Measurements from ENCODE around the gene SLC15A4. TPM values are rescaled to one million over a fixed set of nuclear protein-coding genes. Genes with fewer than 3 reads are reported as not detected.

The SLC15A4 gene
- 16.8 TPM for total RNA-seq
- 10 to 100 TPM; 16.2 to 23.6 (median 19.8) TPM for polyA plus RNA-seq (ENCODE audit: insufficient read depth in 1 of 8, insufficient read length in 8 of 8, low replicate concordance in 1 of 8)
- long read RNA-seq, donor 1, partial matches to known transcripts, result 0 of 1 reads
- long read RNA-seq, donor 1, other reads (novel, unspliced or antisense), result 0 of 1 reads
- long read RNA-seq, donor 2, result 0 reads
- long read RNA-seq, donor 3, partial matches to known transcripts, result 0 of 5 reads
- long read RNA-seq, donor 3, other reads (novel, unspliced or antisense), result 0 of 5 reads
- long read RNA-seq, donor 4, partial matches to known transcripts, result 0 of 5 reads
- long read RNA-seq, donor 4, other reads (novel, unspliced or antisense), result 0 of 5 reads
- long read RNA-seq, donor 5, transcript SLC15A4-201 (8 exons, 2,779 nt), result major isoform, 12 of 19 reads
- long read RNA-seq, donor 5, partial matches to known transcripts, result 0 of 19 reads
- long read RNA-seq, donor 5, other reads (novel, unspliced or antisense), result 0 of 19 reads
- long read RNA-seq, donor 6, transcript SLC15A4-201 (8 exons, 2,779 nt), result major isoform, 6 of 7 reads
- long read RNA-seq, donor 6, partial matches to known transcripts, result 0 of 7 reads
- long read RNA-seq, donor 6, other reads (novel, unspliced or antisense), result 0 of 7 reads
- long read RNA-seq, donor 7, transcript SLC15A4-201 (8 exons, 2,779 nt), result major isoform, 5 of 7 reads
- long read RNA-seq, donor 7, partial matches to known transcripts, result 0 of 7 reads
- long read RNA-seq, donor 7, other reads (novel, unspliced or antisense), result 0 of 7 reads
- long read RNA-seq, donor 8, partial matches to known transcripts, result 0 of 5 reads
- long read RNA-seq, donor 8, other reads (novel, unspliced or antisense), result 0 of 5 reads
- long read RNA-seq, donor 9, partial matches to known transcripts, result 0 of 2 reads
- long read RNA-seq, donor 9, other reads (novel, unspliced or antisense), result 0 of 2 reads
- long read RNA-seq, donor 10, partial matches to known transcripts, result 21 of 27 reads
- long read RNA-seq, donor 10, other reads (novel, unspliced or antisense), result 0 of 27 reads
- long read RNA-seq, donor 11, transcript SLC15A4-201 (8 exons, 2,779 nt), result major isoform, 6 of 7 reads
- long read RNA-seq, donor 11, partial matches to known transcripts, result 0 of 7 reads
- long read RNA-seq, donor 11, other reads (novel, unspliced or antisense), result 0 of 7 reads

DNA sequence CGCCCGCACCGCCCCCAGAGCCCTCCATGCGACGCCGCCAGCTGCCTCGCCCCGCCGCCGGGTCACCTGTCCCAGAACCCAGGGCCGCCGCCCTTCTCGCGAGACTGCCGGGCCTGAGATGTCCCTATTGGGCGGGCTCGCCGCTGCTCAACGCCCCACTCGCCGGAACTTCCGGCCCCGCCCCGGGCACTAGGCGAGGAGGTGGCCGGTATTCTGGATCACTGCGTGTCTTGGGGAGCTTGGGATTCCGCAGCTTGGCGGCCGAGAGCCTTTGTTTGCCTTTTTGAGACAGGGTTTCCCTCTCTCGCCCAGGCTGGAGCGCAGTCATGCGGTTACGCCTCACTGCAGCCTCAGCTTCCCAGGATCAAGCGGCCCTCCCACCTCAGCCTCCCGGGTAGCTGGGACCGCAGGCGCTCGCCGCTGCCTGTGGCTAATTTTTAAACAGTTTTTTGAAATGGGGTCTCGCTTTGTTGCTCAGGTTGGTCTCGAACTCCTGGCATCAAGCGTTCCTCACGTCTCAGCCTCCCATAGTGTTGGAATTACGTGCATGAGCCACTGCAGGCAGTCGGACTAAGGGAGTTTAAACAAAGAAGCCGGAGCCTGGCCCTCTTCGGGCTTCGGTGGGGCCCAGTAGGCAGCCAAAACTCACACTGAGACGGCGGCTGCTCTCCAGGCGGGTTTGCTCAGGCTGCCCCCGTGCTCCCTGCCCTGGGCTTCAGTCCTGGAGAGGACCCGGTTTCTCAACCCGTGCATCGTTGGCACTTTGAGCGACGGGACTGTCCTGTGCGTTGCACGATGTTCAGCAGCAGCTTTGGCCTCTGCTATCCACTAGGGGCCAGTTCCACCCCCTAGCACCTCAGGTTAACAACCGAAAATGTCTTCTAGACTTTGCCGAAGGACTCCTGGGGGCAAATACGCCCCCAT lies at the start of gene SLC15A4:
Gene SLC15A4 (minus strand): TSS at position 43 of the 924 bp plus-strand sequence. CDS start 15 bp downstream, at position 28.
- Histone ChIP-seq H3K27ac (ENCODE audit: low read length) (peak within 1 kb of the TSS; percentile 94), H3K4me1 (ENCODE audit: control insufficient read depth, insufficient read depth, low read length) (peaks cover 46% of the 10 kb centered on the region), H3K9me3 (replicated peaks; ENCODE audit: control insufficient read depth, low read depth, low read length) (no peaks in the 10 kb centered on the region), H3K36me3 (ENCODE audit: control insufficient read depth, insufficient read depth, low read length) (peaks cover 10% of the 10 kb centered on the region), H3K27me3 (ENCODE audit: control insufficient read depth, insufficient read depth, low read length) (no peaks in the 10 kb centered on the region), H3K4me3 (ENCODE audit: low read length) (peak within 1 kb of the TSS; percentile 93)
- WGBS (ENCODE audit: insufficient coverage), result 3% methylated on average over 55 of the region's 63 CpGs
- DNase-seq, result peak; percentile 97

DNA sequence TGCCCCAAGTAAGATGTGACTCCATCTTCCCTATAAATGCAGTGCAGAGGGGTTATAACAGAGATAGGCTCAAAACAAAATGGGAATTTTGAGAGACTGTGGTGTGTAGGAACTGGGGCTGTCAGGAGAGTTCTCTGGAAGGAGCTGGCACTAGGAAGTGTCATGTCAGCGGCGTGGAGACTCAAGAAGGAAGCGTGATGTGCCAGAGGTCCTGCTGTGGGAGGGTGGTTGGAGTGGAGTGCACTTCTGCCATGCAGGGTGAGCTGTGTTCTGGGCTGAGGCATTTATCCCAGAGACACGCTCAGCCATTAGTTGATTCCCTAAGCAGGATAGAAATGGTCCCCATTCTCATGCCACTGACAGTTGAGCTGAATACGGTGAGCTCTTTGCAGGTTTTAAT lies 48.5 kb upstream of the SLC15A4 start:
- H3K27ac ChIP-seq (ENCODE audit: low read length), result no peak overlapping the region
- H3K36me3 ChIP-seq (ENCODE audit: control insufficient read depth, insufficient read depth, low read length), result no peaks in the 10 kb centered on the region
- no peak overlapping the region for H3K4me3 ChIP-seq (ENCODE audit: low read length)
- DNase-seq, result no peak
- H3K27me3 ChIP-seq (ENCODE audit: control insufficient read depth, insufficient read depth, low read length), result no peaks in the 10 kb centered on the region
- 91% methylated on average over 5 of the region's 5 CpGs for WGBS (ENCODE audit: insufficient coverage)
- H3K4me1 ChIP-seq (ENCODE audit: control insufficient read depth, insufficient read depth, low read length), result no peaks in the 10 kb centered on the region
- H3K9me3 ChIP-seq (replicated peaks; ENCODE audit: control insufficient read depth, low read depth, low read length), result peaks cover 6% of the 10 kb centered on the region

DNA sequence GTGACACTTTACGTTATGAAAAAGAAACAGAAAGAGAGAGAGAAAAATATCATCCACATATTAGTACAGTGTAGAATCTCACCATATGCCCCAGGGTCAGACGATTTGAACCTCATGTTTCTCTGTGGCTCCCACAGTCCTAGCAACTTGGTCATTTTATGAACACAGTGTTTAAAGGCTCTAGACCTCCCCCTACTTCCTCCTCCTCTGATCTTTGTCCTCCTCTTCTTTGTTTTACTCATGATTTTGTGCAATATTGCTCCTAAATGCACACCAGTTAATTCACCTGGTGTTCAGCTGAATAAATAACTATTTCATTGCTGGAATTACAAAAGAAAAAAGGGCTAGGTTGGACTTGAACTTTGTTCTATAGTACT lies 47.7 kb upstream of the SLC15A4 start:
- Histone ChIP-seq H3K27me3 (ENCODE audit: control insufficient read depth, insufficient read depth, low read length) (no peaks in the 10 kb centered on the region), H3K27ac (ENCODE audit: low read length) (no peak overlapping the region), H3K4me1 (ENCODE audit: control insufficient read depth, insufficient read depth, low read length) (no peaks in the 10 kb centered on the region), H3K4me3 (ENCODE audit: low read length) (no peak overlapping the region), H3K9me3 (replicated peaks; ENCODE audit: control insufficient read depth, low read depth, low read length) (peaks cover 5% of the 10 kb centered on the region), H3K36me3 (ENCODE audit: control insufficient read depth, insufficient read depth, low read length) (no peaks in the 10 kb centered on the region)
- no peak for DNase-seq
- 83% methylated on average over 1 of the region's 2 CpGs for WGBS (ENCODE audit: insufficient coverage)

DNA sequence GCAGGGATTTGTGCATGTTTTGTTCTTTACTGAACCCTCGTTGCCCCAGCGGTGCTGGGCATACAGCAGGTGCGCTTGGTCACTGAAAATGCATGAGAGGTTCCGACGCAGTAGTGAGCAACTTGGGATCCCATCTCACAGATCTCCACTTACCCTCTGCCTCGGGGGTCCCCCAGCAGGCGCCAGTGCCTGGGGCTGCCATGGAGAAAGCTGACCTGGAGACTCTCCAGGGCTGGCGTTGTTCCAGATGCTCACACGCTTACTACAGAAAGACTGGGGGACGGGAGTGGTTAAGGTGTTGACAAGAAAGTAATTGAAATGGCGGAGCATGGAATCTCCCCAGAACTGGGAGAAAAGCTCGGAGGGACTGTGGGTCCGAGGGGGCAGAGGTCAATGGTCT lies 43.7 kb upstream of the SLC15A4 start:
- H3K4me3 ChIP-seq (ENCODE audit: low read length), result no peak overlapping the region
- H3K27me3 ChIP-seq (ENCODE audit: control insufficient read depth, insufficient read depth, low read length), result no peaks in the 10 kb centered on the region
- no peaks in the 10 kb centered on the region for H3K4me1 ChIP-seq (ENCODE audit: control insufficient read depth, insufficient read depth, low read length)
- 78% methylated on average over 11 of the region's 13 CpGs for WGBS (ENCODE audit: insufficient coverage)
- H3K9me3 ChIP-seq (replicated peaks; ENCODE audit: control insufficient read depth, low read depth, low read length), result no peaks in the 10 kb centered on the region
- H3K36me3 ChIP-seq (ENCODE audit: control insufficient read depth, insufficient read depth, low read length), result no peaks in the 10 kb centered on the region
- no peak overlapping the region for H3K27ac ChIP-seq (ENCODE audit: low read length)
- no peak for DNase-seq

DNA sequence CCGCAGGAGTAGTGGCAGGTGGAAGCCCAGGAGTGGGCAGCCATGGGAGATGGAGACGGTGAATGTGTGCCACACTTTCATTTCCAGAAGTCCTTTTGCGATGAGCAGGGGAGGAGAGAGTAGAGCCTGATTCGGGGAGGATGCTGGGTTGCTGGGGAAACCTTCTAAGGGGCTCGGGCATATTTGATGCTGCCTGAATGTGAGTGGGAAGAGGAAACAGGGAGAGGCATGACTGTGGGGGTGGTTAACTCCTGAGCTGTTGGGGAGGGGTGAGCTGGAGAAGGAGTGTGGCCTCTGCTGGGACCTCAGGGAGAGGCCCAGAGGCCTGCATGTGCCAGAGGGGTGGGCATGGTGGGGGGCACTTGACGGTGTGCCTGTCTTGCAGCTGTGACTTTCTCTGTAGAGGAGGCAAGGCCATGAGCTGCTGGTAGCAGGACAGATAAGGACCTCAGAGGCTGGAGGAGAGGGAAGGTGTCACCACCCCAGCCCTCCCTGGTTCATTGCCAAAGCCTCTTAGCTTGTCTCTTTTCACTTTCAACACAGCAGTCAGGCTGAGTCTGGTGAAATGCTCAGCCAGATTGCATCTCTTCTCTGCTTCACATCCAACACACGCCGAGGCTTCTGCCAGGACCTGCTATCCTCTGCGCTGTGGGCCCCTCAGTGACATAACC lies 40.9 kb upstream of the SLC15A4 start:
- WGBS (ENCODE audit: insufficient coverage), result 58% methylated on average over 8 of the region's 9 CpGs
- DNase-seq, result no peak
- H3K4me3 ChIP-seq (ENCODE audit: low read length), result no peak overlapping the region

DNA sequence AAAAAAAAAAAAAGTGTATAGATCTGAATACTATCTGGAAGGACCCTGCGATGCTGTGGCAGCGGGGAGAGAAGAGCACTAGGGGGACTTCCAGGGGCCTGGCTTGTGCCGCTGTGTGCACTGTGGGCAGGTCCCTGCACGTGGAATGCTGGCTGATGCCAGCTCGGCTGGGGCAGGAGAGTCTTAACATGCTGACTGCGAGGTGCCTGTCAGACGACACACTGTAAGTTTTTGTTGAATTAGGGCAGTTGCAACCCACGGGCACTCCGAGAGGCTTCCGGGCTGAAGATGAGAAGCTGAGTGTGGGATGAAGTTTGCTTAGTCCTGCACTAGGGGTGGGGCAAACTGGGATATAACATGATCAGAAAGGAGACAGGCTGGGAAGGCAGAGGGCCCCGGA lies 40.2 kb upstream of the SLC15A4 start:
- H3K4me3 ChIP-seq (ENCODE audit: low read length), result no peak overlapping the region
- WGBS (ENCODE audit: insufficient coverage), result 67% methylated on average over 11 of the region's 11 CpGs
- H3K4me1 ChIP-seq (ENCODE audit: control insufficient read depth, insufficient read depth, low read length), result no peaks in the 10 kb centered on the region

More for the DNA sequence above, 40.9 kb upstream of the SLC15A4 start:
- H3K9me3 ChIP-seq (replicated peaks; ENCODE audit: control insufficient read depth, low read depth, low read length), result no peaks in the 10 kb centered on the region
- no peaks in the 10 kb centered on the region for H3K4me1 ChIP-seq (ENCODE audit: control insufficient read depth, insufficient read depth, low read length)
- H3K27me3 ChIP-seq (ENCODE audit: control insufficient read depth, insufficient read depth, low read length), result no peaks in the 10 kb centered on the region
- H3K27ac ChIP-seq (ENCODE audit: low read length), result no peak overlapping the region
- H3K36me3 ChIP-seq (ENCODE audit: control insufficient read depth, insufficient read depth, low read length), result no peaks in the 10 kb centered on the region

DNA sequence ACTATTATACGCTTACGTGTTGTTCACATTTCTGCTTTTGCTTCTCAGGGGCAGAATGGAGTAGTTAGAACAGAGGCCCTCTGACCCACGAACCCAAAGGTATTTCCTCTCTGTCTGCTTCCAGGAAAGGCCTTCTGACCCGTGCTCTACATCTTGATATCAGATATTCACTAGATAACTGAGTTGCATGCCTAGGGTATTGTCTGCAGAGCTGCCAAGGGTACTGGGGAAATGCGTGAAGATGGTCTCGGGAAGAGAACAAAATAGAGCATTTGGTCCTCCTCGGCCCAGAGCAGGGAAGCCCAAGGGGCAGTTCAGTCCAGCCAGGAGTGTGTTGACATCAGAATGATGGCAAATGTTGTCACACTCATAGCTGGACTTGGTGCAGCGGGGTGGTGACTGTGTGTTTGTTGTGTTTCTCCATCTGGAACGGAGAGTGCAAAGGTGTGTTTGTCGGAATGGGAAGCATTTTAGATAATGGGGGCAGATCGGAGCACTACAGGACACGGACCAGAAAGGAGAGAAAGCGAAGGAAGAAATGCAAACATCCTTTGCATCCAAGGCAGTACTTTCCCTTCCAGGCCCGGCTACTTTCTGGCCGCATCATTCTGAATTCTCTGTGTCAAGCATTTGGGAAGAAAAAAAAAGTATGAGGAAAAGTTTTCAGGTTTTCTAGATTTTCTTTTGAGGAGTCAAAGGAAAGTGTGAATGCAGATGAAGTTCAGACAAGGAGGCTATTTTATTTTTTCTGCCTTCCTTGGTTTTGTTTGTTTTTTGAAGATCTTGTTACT lies 37.7 kb upstream of the SLC15A4 start:
- H3K27me3 ChIP-seq (ENCODE audit: control insufficient read depth, insufficient read depth, low read length), result peaks cover under 1% of the 10 kb centered on the region
- DNase-seq, result no peak
- H3K4me3 ChIP-seq (ENCODE audit: low read length), result no peak overlapping the region
- H3K36me3 ChIP-seq (ENCODE audit: control insufficient read depth, insufficient read depth, low read length), result no peaks in the 10 kb centered on the region
- no peak overlapping the region for H3K27ac ChIP-seq (ENCODE audit: low read length)
- H3K9me3 ChIP-seq (replicated peaks; ENCODE audit: control insufficient read depth, low read depth, low read length), result no peaks in the 10 kb centered on the region
- H3K4me1 ChIP-seq (ENCODE audit: control insufficient read depth, insufficient read depth, low read length), result no peaks in the 10 kb centered on the region
- WGBS (ENCODE audit: insufficient coverage), result 83% methylated on average over 10 of the region's 15 CpGs

More for the DNA sequence above, 40.2 kb upstream of the SLC15A4 start:
- H3K27me3 ChIP-seq (ENCODE audit: control insufficient read depth, insufficient read depth, low read length), result no peaks in the 10 kb centered on the region
- no peaks in the 10 kb centered on the region for H3K36me3 ChIP-seq (ENCODE audit: control insufficient read depth, insufficient read depth, low read length)
- H3K27ac ChIP-seq (ENCODE audit: low read length), result no peak overlapping the region
- DNase-seq, result no peak
- H3K9me3 ChIP-seq (replicated peaks; ENCODE audit: control insufficient read depth, low read depth, low read length), result no peaks in the 10 kb centered on the region

DNA sequence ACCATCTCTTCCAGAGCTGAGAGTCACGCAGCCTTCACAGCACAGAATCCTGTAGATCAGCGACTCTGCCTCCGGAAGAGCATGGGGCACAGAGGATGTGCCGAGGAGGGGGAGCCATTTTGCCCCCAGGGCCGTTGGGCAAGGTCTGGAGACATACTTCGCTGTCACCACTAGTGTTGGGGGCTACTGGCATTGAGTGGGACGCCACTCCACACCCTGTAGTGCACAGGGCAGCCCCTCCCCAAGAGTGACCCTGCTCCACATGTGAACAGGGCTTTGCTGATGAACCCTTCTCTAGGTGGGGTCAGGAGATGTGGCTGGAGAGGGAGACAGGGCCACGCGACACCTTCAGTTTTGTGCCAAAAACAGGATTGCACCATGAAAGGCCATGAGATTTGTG lies 35.6 kb upstream of the SLC15A4 start:
- no peaks in the 10 kb centered on the region for H3K4me1 ChIP-seq (ENCODE audit: control insufficient read depth, insufficient read depth, low read length)
- H3K27ac ChIP-seq (ENCODE audit: low read length), result no peak overlapping the region
- no peak overlapping the region for H3K4me3 ChIP-seq (ENCODE audit: low read length)
- H3K36me3 ChIP-seq (ENCODE audit: control insufficient read depth, insufficient read depth, low read length), result no peaks in the 10 kb centered on the region
- no peaks in the 10 kb centered on the region for H3K9me3 ChIP-seq (replicated peaks; ENCODE audit: control insufficient read depth, low read depth, low read length)
- no peak for DNase-seq
- H3K27me3 ChIP-seq (ENCODE audit: control insufficient read depth, insufficient read depth, low read length), result peaks cover 13% of the 10 kb centered on the region
- 85% methylated on average over 9 of the region's 9 CpGs for WGBS (ENCODE audit: insufficient coverage)
